ENCODE measurements around the gene KMT2C. TPM values are rescaled to one million over a fixed set of nuclear protein-coding genes. Genes with fewer than 3 reads are reported as not detected.

The KMT2C gene
- total and polyA plus RNA-seq, 2 of the 8 experiments (the other 6 are each of a cell fraction or from before 2014, with no cell fraction given), result 9.1 to 40.8 TPM

- Histone ChIP-seq H2BK5ac (ENCODE audit: low read depth, low read length) (no peak overlapping the region), H3K27ac (ENCODE audit: low read depth, low read length) (no peak overlapping the region), H3K18ac (ENCODE audit: extremely low read depth, low read length) (no peak overlapping the region), H3K79me2 (ENCODE audit: control insufficient read depth in 1 of 2, insufficient read depth in 2 of 2, low read length in 2 of 2) (no peaks in the 10 kb centered on the region), H4K8ac (ENCODE audit: extremely low read depth, insufficient read depth, low read length) (no peak overlapping the region), H3K79me1 (ENCODE audit: low read depth, low read length) (no peaks in the 10 kb centered on the region), H3K23me2 (ENCODE audit: low read depth, low read length) (no peaks in the 10 kb centered on the region), H3K4me1 (replicated peaks in 1 of 4; ENCODE audit: control insufficient read depth in 3 of 4, insufficient read depth in 4 of 4, low read length in 3 of 4) (no peaks in the 10 kb centered on the region), H4K5ac (ENCODE audit: insufficient read length, low read depth, low read length) (no peak overlapping the region), H4K91ac (replicated peaks; ENCODE audit: insufficient read length, low read length) (no peak overlapping the region), H3K56ac (replicated peaks; ENCODE audit: insufficient read length, low read depth, low read length) (no peak overlapping the region), H2BK15ac (ENCODE audit: low read length) (no peak overlapping the region), H3K9me3 (ENCODE audit: insufficient read depth in 2 of 2, low read depth in 1 of 2, low read length in 1 of 2) (no peaks in the 10 kb centered on the region), H2BK12ac (ENCODE audit: low read depth, low read length) (no peak overlapping the region), H2AK5ac (ENCODE audit: low read depth, low read length) (no peak overlapping the region), H3K4me3 (ENCODE audit: extremely low read depth in 1 of 4, insufficient read depth in 2 of 4, low read depth in 3 of 4, low read length in 4 of 4) (no peak overlapping the region), H3K9ac (replicated peaks in 1 of 4; ENCODE audit: extremely low read depth in 1 of 4, low read depth in 3 of 4, low read length in 3 of 4) (no peak overlapping the region), H4K20me1 (replicated peaks in 1 of 2; ENCODE audit: control insufficient read depth in 1 of 2, insufficient read depth in 2 of 2, low read length in 2 of 2) (peaks cover 2% of the 10 kb centered on the region in 2 experiments), H3K14ac (ENCODE audit: insufficient read length) (no peak overlapping the region), H3K4me2 (ENCODE audit: insufficient read depth in 1 of 2, low read depth in 2 of 2, low read length in 2 of 2) (no peak overlapping the region), H2AFZ (ENCODE audit: low read length) (no peak overlapping the region), H3K23ac (ENCODE audit: insufficient read length) (no peak overlapping the region), H3K27me3 (replicated peaks in 1 of 4; ENCODE audit: control insufficient read depth in 3 of 4, extremely low read depth in 1 of 4, insufficient read depth in 3 of 4, low read length in 3 of 4) (no peaks in the 10 kb centered on the region), H2BK20ac (ENCODE audit: low read length) (no peak overlapping the region), H3K4ac (replicated peaks; ENCODE audit: insufficient read length, low read depth, low read length) (no peak overlapping the region), H2BK120ac (replicated peaks; ENCODE audit: low read depth, low read length) (no peak overlapping the region), H3K36me3 (ENCODE audit: control insufficient read depth in 2 of 4, insufficient read depth in 4 of 4, low read length in 3 of 4) (peaks cover 4 to 43% (median 25%) of the 10 kb centered on the region in 4 experiments; a peak in 7 of 8 replicates)
- FAIRE-seq, result no peak
- WGBS, 2 experiments (ENCODE audit: extremely low coverage in 1 of 2, insufficient coverage in 1 of 2, insufficient read length in 1 of 2, insufficient replicate concordance in 2 of 2, low coverage in 1 of 2, low lambda C conversion rate in 2 of 2, missing lambda C conversion rate in 1 of 2), result 93% methylated on average over 8 of the region's 8 CpGs; no CpG with 5 or more reads in 1 of the 2 experiments
- no peak for TF ChIP-seq BRCA1 (IDR thresholded peaks at IDR 0.05; ENCODE audit: low read depth, low read length)
- POLR2A ChIA-PET (ENCODE audit: partially characterized antibody), result interaction anchor here (0.6 kb wide), 1 partner anchor 206 kb away, joined by 3 read pairs; no protein-coding TSS in a partner anchor
- CTCF ChIA-PET (ENCODE audit: partially characterized antibody), result interaction anchor here (0.8 to 1.8 kb wide), 3 partner anchors 29 to 42 kb away, joined by 3 to 9 read pairs (median 3); no protein-coding TSS in a partner anchor
- DNase-seq (ENCODE audit: low read depth in 1 of 2, low spot score in 2 of 2), result no peak
Observed at GRCh38 chr7:152117356-152117755, 318.4 kb downstream of the KMT2C start.

Data from H1 (cell line).